Measurements from ENCODE around the gene ZDHHC14. TPM values are rescaled to one million over a fixed set of nuclear protein-coding genes. Genes with fewer than 3 reads are reported as not detected.

The ZDHHC14 gene
- total and polyA plus RNA-seq, 8 donors = 3.4 to 25.7 (median 7.4) TPM

DNA sequence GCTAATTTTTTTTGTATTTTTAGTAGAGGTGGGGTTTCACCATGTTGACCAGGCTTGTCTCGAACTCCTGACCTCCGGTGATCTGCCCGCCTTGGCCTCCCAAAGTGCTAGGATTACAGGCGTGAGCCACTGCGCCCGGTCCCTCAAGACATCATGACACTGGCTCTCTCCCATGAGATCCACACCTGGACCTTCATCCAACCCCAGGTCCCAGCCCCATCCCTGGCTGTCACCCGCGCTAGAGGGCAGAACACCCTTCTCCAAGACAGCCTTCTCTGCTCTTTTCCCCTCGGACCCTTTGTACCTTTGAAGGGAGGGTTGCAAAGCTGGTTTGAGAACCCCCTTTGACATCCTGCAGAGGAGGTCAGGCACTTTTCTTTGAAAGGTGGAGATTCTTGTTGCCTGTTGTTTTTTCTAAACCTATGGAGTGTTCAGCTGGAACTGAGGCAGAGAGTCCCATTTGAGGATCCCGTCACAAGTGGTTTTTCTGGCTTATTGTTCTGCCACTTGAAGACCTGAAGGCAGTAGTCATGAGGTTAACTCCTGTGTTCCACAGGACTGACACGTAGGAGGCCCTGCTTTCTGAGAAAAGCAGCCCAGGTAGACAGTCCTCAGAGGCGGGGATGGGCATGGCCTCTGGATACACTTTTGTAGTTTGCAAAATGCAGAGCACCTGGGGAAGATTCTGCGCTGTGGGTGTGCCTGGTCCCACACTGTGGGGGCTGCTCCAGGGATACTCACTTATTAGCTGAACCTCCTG lies 270.9 kb downstream of the ZDHHC14 start:
- DNase-seq = no peak
- intact Hi-C loops (cut with DNase I; ENCODE audit: low total_unique reads) = no loop called here
- WGBS, 5 donors = 89 to 98% (median 92%) methylated on average over 13 of the region's 13 CpGs
- Histone ChIP-seq H3K27me3 (no peaks in the 10 kb centered on the region), H3K27ac (no peak overlapping the region), H3K4me1 (peaks cover 0 to 15% (median 9%) of the 10 kb centered on the region in 4 donors), H3K36me3 (peaks cover 0 to 62% (median 30%) of the 10 kb centered on the region in 4 donors), H3K4me3 (no peak overlapping the region), H3K9me3 (no peaks in the 10 kb centered on the region)
- no peak for TF ChIP-seq POLR2AphosphoS5 (IDR thresholded peaks at IDR 0.05)
- no peak for TF ChIP-seq EP300 (IDR thresholded peaks at IDR 0.05)
- TF ChIP-seq POLR2A (IDR thresholded peaks at IDR 0.05) = no peak
- TF ChIP-seq, protein P1, sequence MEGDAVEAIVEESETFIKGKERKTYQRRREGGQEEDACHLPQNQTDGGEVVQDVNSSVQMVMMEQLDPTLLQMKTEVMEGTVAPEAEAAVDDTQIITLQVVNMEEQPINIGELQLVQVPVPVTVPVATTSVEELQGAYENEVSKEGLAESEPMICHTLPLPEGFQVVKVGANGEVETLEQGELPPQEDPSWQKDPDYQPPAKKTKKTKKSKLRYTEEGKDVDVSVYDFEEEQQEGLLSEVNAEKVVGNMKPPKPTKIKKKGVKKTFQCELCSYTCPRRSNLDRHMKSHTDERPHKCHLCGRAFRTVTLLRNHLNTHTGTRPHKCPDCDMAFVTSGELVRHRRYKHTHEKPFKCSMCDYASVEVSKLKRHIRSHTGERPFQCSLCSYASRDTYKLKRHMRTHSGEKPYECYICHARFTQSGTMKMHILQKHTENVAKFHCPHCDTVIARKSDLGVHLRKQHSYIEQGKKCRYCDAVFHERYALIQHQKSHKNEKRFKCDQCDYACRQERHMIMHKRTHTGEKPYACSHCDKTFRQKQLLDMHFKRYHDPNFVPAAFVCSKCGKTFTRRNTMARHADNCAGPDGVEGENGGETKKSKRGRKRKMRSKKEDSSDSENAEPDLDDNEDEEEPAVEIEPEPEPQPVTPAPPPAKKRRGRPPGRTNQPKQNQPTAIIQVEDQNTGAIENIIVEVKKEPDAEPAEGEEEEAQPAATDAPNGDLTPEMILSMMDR (IDR thresholded peaks at IDR 0.05) = no peak

DNA sequence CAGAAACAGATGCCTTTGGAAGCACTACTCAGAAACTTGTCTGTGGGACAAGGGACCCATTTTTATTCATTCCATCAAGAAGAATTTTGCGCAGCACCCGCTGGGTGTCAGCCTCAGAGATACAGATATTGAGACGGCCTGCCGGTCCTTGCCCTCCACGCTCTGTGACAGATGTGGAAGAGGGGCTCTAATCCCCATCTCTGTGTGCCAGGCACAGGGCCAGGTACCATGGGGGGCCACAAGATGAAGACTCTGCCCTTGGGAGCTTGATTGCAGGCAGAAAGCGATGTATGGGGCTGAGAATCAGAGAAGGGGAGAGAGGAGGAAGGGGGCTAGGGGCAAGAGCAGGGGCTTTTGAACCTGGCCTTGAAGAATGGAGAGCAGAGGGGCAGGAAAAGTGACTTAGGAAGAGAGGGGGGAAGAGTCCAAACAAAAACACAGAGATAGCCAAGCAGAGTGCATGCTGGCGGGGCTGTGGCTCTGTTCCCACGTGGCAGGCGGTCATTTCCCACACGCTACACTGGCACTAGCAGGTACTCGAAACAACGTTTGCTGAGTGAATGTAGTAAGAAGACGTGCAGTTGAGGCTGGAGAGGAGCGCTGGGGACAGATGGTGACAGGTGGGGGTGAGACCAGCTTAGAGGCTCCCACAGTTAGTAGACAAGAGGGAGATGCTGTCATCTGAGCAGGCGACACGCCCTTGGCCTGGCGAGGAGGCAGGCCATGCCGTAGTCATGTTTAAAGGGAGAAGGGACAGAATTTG lies 271.8 kb downstream of the ZDHHC14 start:
- Histone ChIP-seq H3K9me3 (no peaks in the 10 kb centered on the region), H3K4me3 (no peak overlapping the region), H3K27ac (no peak overlapping the region), H3K4me1 (peaks cover 0 to 15% (median 9%) of the 10 kb centered on the region in 4 donors), H3K36me3 (peaks cover 0 to 62% (median 29%) of the 10 kb centered on the region in 4 donors), H3K27me3 (no peaks in the 10 kb centered on the region)
- intact Hi-C loops (cut with DNase I; ENCODE audit: low total_unique reads) = no loop called here
- 92 to 95% (median 94%) methylated on average over 18 of the region's 18 CpGs for WGBS, 5 donors
- TF ChIP-seq POLR2AphosphoS5 (IDR thresholded peaks at IDR 0.05) (no peak), POLR2A (IDR thresholded peaks at IDR 0.05) (no peak), EP300 (IDR thresholded peaks at IDR 0.05) (no peak)
- TF ChIP-seq, protein P1 (IDR thresholded peaks at IDR 0.05) = no peak
- no peak for DNase-seq

DNA sequence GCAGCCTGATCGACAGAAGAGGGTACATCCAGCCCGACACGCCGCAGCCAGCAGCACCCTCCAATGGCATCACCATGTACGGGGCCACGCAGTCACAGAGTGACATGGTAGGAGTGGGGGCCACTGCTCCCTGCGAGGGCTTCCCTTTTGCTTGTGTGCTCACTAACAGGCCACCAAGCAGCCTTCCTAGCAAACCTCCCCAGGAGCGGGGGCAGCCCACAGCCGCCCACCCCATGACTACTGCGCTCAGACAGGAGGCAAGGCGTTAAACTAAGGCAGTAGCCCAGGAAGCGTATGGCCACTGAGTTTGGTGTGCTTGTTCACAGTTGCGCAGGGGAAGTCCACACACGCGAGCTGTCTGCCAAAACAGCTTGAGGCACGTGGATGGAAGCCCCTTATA lies 272.5 kb downstream of the ZDHHC14 start:
- Histone ChIP-seq H3K36me3 (peaks cover 0 to 66% (median 26%) of the 10 kb centered on the region in 4 donors), H3K27ac (no peak overlapping the region), H3K4me1 (peaks cover 0 to 15% (median 9%) of the 10 kb centered on the region in 4 donors), H3K4me3 (no peak overlapping the region), H3K27me3 (no peaks in the 10 kb centered on the region), H3K9me3 (no peaks in the 10 kb centered on the region)
- no peak for DNase-seq
- intact Hi-C loops (cut with DNase I; ENCODE audit: low total_unique reads) = no loop called here
- 93 to 94% (median 94%) methylated on average over 13 to 16 of the region's 16 CpGs for WGBS, 5 donors
- TF ChIP-seq POLR2AphosphoS5 (IDR thresholded peaks at IDR 0.05) = no peak
- TF ChIP-seq POLR2A (IDR thresholded peaks at IDR 0.05) = no peak

DNA sequence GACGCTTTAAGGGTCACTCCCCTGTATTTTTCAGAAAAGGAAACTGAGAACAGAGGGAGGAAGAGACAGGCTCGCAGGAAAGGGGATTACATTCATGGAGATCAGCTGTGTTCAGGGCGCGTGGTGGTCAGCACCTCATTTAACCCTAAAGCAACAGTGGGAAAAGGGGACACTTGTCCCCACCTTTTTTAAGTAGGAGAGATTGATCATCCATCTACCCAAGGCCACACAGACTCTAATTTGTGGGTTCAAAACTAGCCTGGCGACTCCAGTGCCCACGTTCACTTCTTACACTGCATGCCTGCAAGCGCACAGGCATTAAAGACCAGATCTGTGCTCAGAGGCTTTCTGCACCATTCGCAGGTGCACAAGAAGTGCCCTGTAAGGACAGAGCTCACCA lies 274.1 kb downstream of the ZDHHC14 start:
- no peaks in the 10 kb centered on the region for H3K9me3 ChIP-seq
- no peak for TF ChIP-seq EP300 (IDR thresholded peaks at IDR 0.05)
- TF ChIP-seq POLR2A (IDR thresholded peaks at IDR 0.05) = no peak
- H3K36me3 ChIP-seq = peaks cover 0 to 66% (median 25%) of the 10 kb centered on the region in 4 donors
- no peak for DNase-seq
- H3K4me3 ChIP-seq = no peak overlapping the region
- 85 to 95% (median 91%) methylated on average over 8 of the region's 8 CpGs for WGBS, 5 donors
- H3K27ac ChIP-seq = no peak overlapping the region
- H3K27me3 ChIP-seq = no peaks in the 10 kb centered on the region
- H3K4me1 ChIP-seq = peaks cover 0 to 18% (median 3%) of the 10 kb centered on the region in 4 donors
- intact Hi-C loops (cut with DNase I; ENCODE audit: low total_unique reads) = no loop called here

DNA sequence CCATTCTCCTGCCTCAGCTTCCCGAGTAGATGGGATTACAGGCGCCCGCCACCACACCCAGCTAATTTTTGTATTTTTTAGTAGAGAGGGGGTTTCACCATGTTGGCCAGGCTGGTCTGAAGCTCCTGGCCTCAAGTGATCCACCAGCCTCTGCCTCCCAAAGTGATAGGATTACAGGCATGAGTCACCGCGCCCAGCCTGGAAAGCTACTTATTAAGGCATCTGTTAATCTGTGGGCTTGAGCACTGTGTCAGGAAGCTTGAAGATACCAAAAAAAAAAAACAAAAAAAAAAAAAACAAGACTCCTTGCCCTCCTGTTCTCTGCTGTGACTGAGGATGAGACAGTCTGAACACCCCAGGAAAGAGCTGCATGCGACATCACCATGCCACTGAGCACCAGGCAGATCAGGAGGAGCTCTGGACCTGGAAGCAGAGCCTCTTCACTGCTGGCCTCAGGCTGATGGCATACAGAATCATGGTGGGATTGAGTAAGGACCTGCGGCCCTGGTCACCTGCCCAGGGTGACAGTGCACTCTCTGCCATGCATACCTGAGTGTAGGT lies 275.5 kb downstream of the ZDHHC14 start:
- 84 to 99% (median 91%) methylated on average over 7 of the region's 7 CpGs for WGBS, 5 donors
- Histone ChIP-seq H3K36me3 (peaks cover 0 to 66% (median 25%) of the 10 kb centered on the region in 4 donors), H3K4me3 (no peak overlapping the region), H3K9me3 (no peaks in the 10 kb centered on the region), H3K27ac (no peak overlapping the region), H3K27me3 (no peaks in the 10 kb centered on the region), H3K4me1 (peaks cover 0 to 13% (median 0%) of the 10 kb centered on the region in 4 donors)
- intact Hi-C loops (cut with DNase I; ENCODE audit: low total_unique reads) = no loop called here
- no peak for TF ChIP-seq POLR2AphosphoS5 (IDR thresholded peaks at IDR 0.05)
- TF ChIP-seq, protein P1 (IDR thresholded peaks at IDR 0.05) = no peak
- DNase-seq = no peak
